Choroid plexus epithelial cell (primary cell): Measurements from ENCODE around the gene VTA1.

Experiments used
- DNase-seq: peaks from one replicate; pipeline ENCODE4 v3.0.0-alpha.2; 2010; ENCODE audit warnings: low read depth
- H3K4me3 ChIP-seq: 2 replicates; pipeline ENCODE4 v1.5.1; 2011; ENCODE audit warnings: low read depth, mild to moderate bottlenecking, control low read depth, low read length, moderate library complexity
- TF ChIP-seq, protein P1 (sequence below): conservative IDR thresholded peaks from 2 replicates; pipeline ENCODE4 v1.5.1; 2011; ENCODE audit warnings: low read depth, mild to moderate bottlenecking, control low read depth, inconsistent platforms, low read length, moderate library complexity

The VTA1 gene

DNA sequence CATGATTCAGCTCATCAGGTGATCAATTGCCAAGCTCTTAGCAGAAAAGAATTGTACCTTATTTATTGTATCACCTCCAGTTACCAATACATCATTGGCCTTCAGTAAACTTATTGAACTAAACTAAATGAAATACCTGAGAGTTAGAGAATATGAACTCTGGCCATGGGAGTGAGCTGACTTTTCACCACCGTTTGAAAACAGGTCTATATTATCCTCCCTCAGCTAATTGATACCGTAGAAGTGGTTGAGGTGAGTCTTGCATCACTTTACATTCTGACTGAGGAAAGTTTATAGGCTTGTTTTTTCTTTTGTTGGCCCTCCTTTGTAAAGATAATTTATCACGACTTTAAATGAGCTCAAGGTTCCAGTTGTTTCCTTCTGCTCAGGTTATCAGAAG, 102.2 kb downstream of the VTA1 start:
- DNase-seq = no peak
- H3K4me3 ChIP-seq = no peak overlapping the region
- TF ChIP-seq, protein P1, sequence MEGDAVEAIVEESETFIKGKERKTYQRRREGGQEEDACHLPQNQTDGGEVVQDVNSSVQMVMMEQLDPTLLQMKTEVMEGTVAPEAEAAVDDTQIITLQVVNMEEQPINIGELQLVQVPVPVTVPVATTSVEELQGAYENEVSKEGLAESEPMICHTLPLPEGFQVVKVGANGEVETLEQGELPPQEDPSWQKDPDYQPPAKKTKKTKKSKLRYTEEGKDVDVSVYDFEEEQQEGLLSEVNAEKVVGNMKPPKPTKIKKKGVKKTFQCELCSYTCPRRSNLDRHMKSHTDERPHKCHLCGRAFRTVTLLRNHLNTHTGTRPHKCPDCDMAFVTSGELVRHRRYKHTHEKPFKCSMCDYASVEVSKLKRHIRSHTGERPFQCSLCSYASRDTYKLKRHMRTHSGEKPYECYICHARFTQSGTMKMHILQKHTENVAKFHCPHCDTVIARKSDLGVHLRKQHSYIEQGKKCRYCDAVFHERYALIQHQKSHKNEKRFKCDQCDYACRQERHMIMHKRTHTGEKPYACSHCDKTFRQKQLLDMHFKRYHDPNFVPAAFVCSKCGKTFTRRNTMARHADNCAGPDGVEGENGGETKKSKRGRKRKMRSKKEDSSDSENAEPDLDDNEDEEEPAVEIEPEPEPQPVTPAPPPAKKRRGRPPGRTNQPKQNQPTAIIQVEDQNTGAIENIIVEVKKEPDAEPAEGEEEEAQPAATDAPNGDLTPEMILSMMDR = no peak

DNA sequence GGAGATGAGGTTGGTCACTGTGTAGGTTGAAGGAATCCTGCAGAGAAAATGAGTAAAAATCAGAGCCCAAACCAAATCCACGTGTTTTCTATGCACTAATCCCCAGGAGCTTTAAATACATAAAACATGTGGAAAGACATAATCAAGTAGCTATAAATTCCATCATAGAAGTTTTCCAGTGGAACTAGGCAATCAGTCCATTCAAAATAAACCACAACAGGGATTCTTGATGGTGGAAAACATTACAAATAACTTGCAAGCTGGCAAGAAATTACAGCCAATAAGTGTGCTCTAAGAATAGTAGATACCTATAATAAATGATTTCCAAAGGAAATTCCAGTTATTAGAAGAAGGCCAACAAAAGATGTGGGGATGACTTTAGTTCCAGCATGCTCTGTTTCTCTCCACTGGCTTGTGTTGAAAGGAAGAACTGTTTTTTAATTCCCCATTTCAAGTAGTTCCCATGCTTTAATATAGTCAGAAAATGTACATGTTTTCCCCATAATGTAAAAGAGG, 104.9 kb downstream of the VTA1 start:
- TF ChIP-seq, protein P1 = no peak
- H3K4me3 ChIP-seq = no peak overlapping the region
- DNase-seq = no peak

DNA sequence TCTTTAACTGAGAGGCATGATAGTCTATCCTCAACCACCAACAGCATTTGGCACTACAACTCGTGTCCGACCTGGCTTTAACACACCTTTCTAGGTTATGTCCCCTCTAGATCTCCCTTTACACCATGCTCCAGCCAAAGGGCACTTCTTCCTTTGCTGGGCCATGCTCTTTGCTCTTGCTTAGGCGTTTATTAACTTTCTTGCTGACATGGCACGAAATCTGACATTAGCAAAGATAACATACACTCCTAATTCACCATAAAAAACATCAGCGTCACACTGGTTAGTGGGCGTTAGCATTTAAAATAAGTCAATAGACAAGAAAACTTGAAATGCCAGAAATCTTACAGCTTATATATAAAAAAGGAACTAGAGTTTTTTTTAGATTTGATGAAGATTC, 107.5 kb downstream of the VTA1 start:
- TF ChIP-seq, protein P1 = no peak
- no peak for DNase-seq
- no peak overlapping the region for H3K4me3 ChIP-seq

DNA sequence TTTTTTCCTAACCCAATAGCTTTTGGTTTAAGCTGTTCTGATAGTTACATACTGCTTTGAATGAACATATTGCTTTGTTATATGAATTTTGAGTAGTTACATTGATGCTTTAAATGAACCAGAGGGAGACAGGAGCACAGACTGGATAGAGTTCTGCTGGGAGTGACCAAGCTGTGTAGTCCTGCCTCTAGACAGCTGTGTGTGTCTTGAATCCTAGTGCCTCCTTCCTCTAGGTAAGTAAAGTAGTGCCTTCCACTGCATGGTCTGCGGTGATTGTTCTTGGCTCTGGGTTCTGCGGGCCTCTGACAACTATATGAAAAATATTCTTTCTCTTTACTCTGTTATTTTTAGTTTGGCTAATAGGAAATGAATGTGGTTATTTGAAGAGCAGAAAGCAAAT, 108.7 kb downstream of the VTA1 start:
- H3K4me3 ChIP-seq = no peak overlapping the region
- TF ChIP-seq, protein P1 = no peak
- DNase-seq = no peak

DNA sequence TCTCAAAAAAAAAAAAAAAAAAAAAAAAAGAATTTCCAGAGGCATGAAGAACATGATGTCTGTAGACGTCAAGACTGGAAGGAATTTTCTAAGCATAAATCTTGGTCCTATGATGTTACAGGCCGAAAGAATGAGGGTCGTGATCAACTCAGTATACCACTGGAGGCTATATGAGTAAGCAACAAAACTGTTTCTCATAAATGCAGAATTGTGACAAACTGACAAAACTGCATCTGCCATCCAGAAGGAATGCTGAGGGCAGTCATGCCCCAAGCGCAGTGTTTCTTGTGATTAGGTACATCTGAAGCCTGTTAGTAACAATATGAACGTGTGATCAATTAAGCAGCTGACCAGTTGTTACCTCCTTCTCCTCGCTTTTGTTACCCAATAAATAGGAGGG, 111.2 kb downstream of the VTA1 start:
- DNase-seq = no peak
- TF ChIP-seq, protein P1 = no peak
- H3K4me3 ChIP-seq = no peak overlapping the region

DNA sequence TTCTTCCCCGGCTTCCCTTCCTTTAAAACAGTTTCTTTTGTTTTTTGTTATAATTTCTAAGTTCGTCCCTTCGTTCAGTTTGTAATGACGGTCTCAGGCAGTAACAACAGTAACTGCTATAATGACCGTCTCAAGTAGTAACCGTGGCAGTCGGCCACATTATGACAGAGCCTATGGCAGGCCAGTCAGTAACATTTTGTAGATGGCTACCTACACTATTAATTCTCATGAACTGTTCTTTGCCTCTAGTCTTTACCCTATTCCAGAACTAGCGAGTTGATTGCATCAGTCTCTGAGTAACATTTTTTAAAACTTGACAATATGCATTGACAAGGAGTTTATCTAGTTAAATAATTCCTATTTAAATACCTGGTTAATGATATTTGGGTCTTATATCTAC, 111.7 kb downstream of the VTA1 start:
- TF ChIP-seq, protein P1 = no peak
- no peak overlapping the region for H3K4me3 ChIP-seq
- no peak for DNase-seq

DNA sequence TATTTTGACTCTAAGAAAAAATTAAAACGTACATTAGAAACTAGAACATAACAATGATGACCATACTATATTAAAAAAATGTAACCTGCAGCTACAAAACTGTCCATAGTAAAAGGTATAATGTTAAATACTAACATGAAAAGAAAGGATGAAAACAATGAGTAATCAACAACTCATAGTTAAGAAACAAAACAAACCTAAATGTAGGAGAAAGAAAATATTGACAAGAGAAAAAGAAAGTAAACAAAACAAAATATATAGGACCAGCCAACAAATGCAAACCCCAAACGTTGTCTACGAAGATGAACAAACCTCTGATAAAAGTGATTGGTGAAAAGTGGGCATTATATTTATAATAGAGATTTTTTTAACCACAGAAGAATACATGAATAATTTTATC, 113.7 kb downstream of the VTA1 start:
- H3K4me3 ChIP-seq = no peak overlapping the region
- TF ChIP-seq, protein P1 = no peak
- DNase-seq = no peak
